RWPE2 (cell line): ENCODE results near the gene RC3H1.

Source experiments
- ATAC-seq: fragments of 200-7000 bp; cut with Tn5 transposase; 3 replicates; pipeline ENCODE4 v1.9.1; 2021; ENCODE audit warnings: low read depth
- DNase-seq: peaks from one replicate; pipeline ENCODE4 v3.0.0-alpha.2; 2020; ENCODE audit warnings: low spot score
- H3K27ac ChIP-seq: fragments of 450-650 bp; 2 replicates; pipeline ENCODE4 v1.5.1; 2017; ENCODE audit warnings: mild to moderate bottlenecking; ENCODE audit not compliant: poor library complexity, severe bottlenecking
- H3K27me3 ChIP-seq: fragments of 250-450 bp; sonication (Bioruptor Pico); 2 replicates; pipeline ENCODE4 v1.5.1; 2021; ENCODE audit warnings: mild to moderate bottlenecking, moderate library complexity; ENCODE audit not compliant: insufficient read depth, poor library complexity, severe bottlenecking
- H3K36me3 ChIP-seq: fragments of 250-450 bp; sonication (Bioruptor Pico); 2 replicates; pipeline ENCODE4 v1.5.1; 2020; ENCODE audit warnings: low read depth, mild to moderate bottlenecking, moderate library complexity
- H3K4me1 ChIP-seq: fragments of 250-450 bp; sonication (Bioruptor Pico); 2 replicates; pipeline ENCODE4 v1.5.1; 2021; ENCODE audit warnings: mild to moderate bottlenecking, moderate library complexity; ENCODE audit not compliant: insufficient read depth, poor library complexity, severe bottlenecking
- H3K4me3 ChIP-seq: fragments of 250-450 bp; sonication (Bioruptor Pico); 2 replicates; pipeline ENCODE4 v1.5.1; 2021; ENCODE audit warnings: mild to moderate bottlenecking, moderate library complexity; ENCODE audit not compliant: severe bottlenecking
- H3K9me3 ChIP-seq: fragments of 250-450 bp; sonication (Bioruptor Pico); 2 replicates; pipeline ENCODE4 v1.5.1; 2021; ENCODE audit warnings: mild to moderate bottlenecking, moderate library complexity; ENCODE audit not compliant: severe bottlenecking
- CTCF ChIP-seq: fragments of 450-650 bp; IDR thresholded peaks from one replicate; pipeline ENCODE4 v1.5.1; 2017; ENCODE audit warnings: mild to moderate bottlenecking, moderate library complexity; ENCODE audit not compliant: poor library complexity, severe bottlenecking

Gene RC3H1

GRCh38 chr1:173889885-173890284, 132.3 kb downstream of the RC3H1 start:
- no peak overlapping the region for H3K4me3 ChIP-seq
- H3K27ac ChIP-seq = no peak overlapping the region
- H3K27me3 ChIP-seq = no peaks in the 10 kb centered on the region
- no peak for DNase-seq
- no peaks in the 10 kb centered on the region for H3K9me3 ChIP-seq
- ATAC-seq = no peak
- TF ChIP-seq CTCF = no peak
- H3K4me1 ChIP-seq = peaks cover 5% of the 10 kb centered on the region
- peaks cover 20% of the 10 kb centered on the region for H3K36me3 ChIP-seq

GRCh38 chr1:173888749-173889148, 133.4 kb downstream of the RC3H1 start:
- no peak overlapping the region for H3K27ac ChIP-seq
- no peak overlapping the region for H3K4me3 ChIP-seq
- no peaks in the 10 kb centered on the region for H3K27me3 ChIP-seq
- DNase-seq (no peak), ATAC-seq (no peak)
- no peak for TF ChIP-seq CTCF
- no peaks in the 10 kb centered on the region for H3K4me1 ChIP-seq
- H3K9me3 ChIP-seq = no peaks in the 10 kb centered on the region
- peaks cover 20% of the 10 kb centered on the region for H3K36me3 ChIP-seq

- no peak for TF ChIP-seq CTCF
- no peak overlapping the region for H3K27ac ChIP-seq
- H3K9me3 ChIP-seq = no peaks in the 10 kb centered on the region
- no peaks in the 10 kb centered on the region for H3K4me1 ChIP-seq
- H3K27me3 ChIP-seq = no peaks in the 10 kb centered on the region
- no peak for DNase-seq
- ATAC-seq = no peak
- peaks cover 20% of the 10 kb centered on the region for H3K36me3 ChIP-seq
- no peak overlapping the region for H3K4me3 ChIP-seq
Measured at GRCh38 chr1:173887627-173888026, 134.5 kb downstream of the RC3H1 start.

GRCh38 chr1:173886746-173887611, 135.2 kb downstream of the RC3H1 start:
- no peaks in the 10 kb centered on the region for H3K27me3 ChIP-seq
- ATAC-seq (no peak), DNase-seq (no peak)
- H3K27ac ChIP-seq = no peak overlapping the region
- peaks cover 20% of the 10 kb centered on the region for H3K36me3 ChIP-seq
- no peak for TF ChIP-seq CTCF
- H3K9me3 ChIP-seq = no peaks in the 10 kb centered on the region
- no peak overlapping the region for H3K4me3 ChIP-seq
- H3K4me1 ChIP-seq = no peaks in the 10 kb centered on the region

- Histone ChIP-seq H3K36me3 (peaks cover 20% of the 10 kb centered on the region), H3K27me3 (no peaks in the 10 kb centered on the region), H3K27ac (no peak overlapping the region), H3K4me1 (no peaks in the 10 kb centered on the region), H3K4me3 (no peak overlapping the region), H3K9me3 (no peaks in the 10 kb centered on the region)
- ATAC-seq (no peak), DNase-seq (no peak)
- no peak for TF ChIP-seq CTCF
Measured at GRCh38 chr1:173884701-173885100, 137.5 kb downstream of the RC3H1 start.
